HUDEP-2 (cell line): ENCODE measurements around the gene MSI2.

ENCODE experiments used
- DNase-seq, 76 experiments: peaks; one replicate each; lab custom pipeline; 2025; ENCODE audit not compliant: unreplicated experiment in 76 of 76; lab: John Stamatoyannopoulos, UW

MSI2 gene

DNA sequence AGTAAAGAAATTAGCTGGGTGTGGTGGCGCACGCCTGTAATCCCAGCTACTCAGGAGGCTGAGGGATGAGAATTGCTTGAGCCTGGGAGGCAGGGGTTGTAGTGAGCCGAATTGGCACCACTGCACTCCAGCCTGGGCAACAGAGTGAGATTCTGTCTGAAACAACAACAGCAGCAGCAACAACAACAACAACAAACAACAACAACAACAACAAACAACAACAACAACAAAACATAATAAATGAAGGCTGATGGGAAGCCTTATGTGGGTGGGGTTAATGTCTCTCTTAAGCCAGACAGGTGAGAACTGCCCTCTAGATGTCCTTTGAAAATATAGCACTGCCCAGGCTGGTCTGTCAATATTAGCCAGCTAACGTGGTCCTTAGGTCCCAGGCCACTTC lies 107.3 kb downstream of the MSI2 start:
- DNase-seq, result no peak

DNA sequence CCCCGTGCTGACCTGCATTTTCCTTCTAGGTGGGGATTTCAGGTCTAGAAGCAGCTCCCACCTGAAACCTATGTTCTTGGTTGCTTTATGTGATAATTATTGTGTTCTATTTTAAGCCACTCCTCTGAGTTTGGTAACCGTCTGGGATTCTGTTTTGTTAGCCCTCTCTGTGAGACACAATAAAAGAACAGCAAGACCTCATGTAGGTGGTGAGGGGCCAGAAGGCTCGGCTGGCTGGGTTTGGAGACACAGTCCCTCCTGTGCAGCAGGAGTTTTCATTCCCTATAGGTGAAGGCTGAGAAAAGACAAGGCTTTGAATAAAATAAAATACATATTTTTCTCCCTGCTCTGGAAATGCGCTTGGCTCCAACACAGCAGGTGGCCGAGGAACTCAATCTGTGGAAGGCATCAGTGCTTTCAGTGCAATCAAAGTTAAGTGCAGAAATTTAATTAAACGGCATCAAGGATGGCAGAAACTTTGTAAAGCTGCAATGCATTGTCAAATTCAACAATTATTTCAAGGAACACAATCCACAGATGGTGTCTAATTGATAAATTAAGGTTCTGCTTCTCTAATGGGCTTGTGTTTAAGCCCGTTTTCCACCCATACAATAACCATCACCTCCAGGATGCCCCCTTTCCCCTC lies 107.8 kb downstream of the MSI2 start:
- DNase-seq, result no peak

GRCh38 chr17:57365420-57365819 lies 109.1 kb downstream of the MSI2 start:
- DNase-seq, result peak in 36 of 76 experiments; percentile 6 to 69 (median 26)

DNA sequence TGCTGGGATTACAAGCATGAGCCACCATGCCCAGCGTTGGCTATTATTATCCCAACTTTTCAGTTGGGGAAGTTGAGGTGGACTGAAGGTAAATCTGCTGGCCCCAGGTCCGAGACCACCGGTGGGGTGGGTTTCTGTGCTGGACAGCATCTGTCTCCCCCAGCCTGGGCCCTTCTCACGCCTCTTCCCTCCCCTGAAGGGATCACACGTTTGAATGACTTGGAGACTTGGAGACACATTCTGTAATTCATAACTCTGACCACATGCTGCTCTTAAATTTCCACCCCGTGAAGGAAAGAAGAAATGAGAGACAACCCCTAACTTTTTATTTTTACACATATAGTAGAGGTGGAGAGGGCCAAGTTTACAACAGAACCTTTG lies 109.8 kb downstream of the MSI2 start:
- no peak for DNase-seq

DNA sequence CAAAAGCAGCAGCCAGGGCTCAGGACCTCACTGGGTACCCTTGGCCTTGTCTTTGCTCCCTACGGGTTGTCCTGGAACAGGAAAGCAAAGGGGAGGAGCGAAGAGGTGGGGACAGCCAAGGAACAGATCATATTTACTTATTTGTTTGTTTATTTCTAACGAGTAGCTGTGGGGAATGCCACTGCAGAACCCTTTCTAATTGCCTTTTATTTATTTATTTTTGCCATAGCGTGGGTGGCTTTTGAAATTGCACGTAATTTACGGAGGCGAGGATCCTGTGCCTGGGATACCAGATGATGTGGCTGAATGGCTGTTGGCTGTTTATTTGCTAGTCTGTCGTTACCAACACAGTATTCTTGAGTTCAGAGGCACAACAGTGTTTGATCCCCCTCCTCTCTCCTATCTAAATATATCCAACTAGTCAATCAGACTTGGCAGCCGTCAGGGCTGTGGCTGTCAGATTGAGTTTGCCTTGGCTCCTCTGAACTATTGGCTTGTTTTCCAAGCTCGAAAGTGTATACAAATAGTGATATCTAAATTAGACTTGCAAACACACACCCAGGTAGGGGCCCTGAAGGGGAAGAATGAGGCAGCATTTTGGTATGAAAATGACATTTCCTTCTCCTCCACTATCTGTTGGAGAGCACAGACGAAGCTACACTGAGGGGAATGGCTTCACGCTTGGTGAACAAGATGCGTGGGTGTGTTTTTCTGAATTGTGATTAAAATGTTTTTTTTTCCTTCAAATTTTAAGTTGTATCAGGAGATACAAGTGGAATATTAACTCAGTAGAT lies 110.4 kb downstream of the MSI2 start:
- DNase-seq, result peak in 10 of 76 experiments; percentile 6 to 63 (median 16)

- DNase-seq, result no peak
Observed at GRCh38 chr17:57368637-57369336, 112.5 kb downstream of the MSI2 start.

- no peak for DNase-seq
Observed at GRCh38 chr17:57369509-57369945, 113.2 kb downstream of the MSI2 start.

DNA sequence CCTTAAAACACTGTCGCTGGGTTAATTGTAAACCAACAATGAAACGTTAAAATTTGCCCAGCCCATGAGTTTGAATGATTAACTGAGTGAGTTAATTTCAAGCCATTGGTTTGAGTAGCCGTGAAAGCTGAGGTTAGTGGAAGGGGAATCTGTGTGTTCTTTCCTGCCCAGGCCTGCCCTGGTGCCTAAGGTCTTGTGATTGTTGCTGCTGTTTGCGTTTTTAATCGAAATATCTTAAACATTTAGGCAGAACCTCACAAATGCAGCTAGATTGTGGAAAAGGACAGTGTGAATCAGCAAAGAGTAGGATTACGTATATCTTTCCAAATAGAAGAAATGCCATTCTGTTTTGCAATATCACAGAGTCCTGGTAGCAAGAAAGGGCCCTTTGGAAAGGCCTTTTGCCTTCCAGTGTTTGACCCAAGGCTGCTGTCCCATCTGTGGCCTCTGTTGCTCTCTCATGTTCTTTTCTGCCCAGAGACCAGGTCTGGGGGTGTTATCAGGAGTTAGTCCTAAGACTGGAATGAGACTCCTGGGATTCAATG lies 113.8 kb downstream of the MSI2 start:
- DNase-seq, result no peak

DNA sequence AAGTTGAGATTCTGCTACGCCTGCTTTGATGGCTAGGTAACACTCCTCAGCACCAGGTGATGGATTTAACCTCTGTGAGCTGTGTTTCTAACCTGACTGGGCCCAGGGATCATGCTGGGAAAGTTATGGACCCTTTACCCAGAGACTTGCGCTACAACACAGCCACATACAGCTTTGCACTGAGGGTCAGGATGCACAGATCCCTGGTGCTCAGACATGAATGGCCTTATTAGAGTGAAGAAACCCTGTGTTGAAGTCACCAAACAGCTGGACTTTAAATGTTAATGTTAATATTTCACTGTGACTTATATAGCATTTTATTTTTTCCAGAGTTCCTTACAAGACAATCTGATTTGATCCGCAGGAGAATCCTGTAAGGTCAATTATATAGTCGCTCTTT lies 114.3 kb downstream of the MSI2 start:
- no peak for DNase-seq

DNA sequence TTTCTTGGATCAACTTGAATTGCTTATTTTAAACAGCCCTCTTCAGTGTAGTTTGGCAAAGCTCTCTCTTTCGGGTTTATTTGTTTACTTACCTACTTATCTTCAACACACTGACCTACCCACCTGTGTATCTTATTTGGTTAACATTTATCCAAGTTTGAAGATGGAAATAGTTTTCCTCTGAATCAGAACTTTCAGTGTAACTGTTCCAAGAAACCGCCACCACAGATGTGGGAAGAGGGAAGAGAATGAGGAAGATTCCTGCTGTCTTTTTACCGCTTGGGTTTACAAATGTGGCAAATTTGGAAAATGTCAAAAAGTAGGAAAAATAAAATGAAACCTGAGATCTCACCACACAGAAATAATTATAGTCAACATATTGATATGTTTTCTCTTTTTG lies 115.8 kb downstream of the MSI2 start:
- no peak for DNase-seq

DNA sequence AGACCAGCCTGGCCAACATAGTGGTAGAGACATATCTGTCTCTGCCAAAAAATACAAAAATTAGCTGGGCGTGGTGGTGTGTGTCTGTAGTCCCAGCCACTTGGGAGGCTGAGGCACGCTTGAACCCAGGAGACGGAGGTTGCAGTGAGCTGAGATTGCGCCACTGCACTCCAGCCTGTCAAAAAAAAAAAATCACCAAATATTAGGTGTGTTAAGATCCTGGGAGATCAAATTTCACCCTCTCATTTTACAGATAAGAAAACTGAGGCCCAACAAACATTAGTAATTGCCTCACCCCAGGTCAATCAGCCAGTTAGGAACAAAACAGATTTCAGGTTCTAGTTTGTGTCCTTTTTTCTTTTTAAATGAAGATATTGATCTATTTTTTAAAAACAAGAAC lies 116.7 kb downstream of the MSI2 start:
- DNase-seq, result no peak

DNA sequence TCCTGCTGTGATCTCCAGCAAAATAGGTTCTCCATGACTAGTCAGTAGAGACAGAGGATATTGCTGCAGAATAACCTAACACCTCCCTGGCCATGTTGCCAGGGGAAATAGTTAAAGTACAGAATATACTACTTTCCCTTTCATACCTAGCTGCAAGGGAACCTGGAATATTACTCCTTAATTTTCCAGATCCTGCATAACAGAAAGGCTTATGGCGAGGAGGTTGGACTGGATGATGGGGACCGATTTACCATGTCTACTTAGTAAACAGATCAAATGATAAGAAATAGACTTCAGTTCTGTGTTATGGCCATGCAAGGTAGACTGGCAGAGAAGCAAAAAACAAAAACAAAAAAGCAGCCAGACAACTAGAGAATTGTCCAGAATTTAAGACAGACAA lies 117.4 kb downstream of the MSI2 start:
- no peak for DNase-seq

DNA sequence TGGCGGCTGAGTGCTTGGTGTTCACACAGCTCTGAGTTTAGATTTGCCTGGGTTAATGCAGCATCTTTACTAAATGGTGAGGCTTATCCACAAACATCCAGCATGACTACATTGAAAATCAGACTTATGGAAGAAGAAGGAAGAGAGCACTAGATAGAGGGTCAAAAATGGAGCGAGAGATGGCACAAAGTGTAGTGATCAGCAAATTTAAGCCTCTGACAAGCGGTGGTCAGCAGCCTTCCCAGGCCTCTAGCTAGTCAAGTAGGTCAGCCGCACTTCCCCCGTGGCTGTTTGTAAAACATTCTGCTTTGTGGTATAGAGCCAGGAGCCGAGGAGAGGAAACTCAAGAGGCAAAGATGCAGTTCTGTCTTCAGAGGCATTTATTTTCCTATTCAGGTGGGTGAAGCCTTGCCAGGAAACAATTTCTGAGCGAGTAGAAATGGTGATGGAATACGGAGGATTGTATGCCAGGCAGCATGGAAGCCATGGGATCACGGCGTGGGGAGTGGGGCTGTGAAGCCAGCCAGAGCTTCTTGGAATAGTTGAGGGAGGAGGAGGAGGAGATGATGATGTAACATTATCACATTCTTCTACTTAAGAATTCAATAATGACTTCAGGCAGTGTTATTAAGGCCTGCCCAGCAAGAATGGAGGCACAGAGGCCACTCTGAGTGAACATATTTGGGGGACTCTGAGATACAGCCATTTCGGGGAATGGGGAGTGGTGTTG lies 118.9 kb downstream of the MSI2 start:
- DNase-seq, result no peak

DNA sequence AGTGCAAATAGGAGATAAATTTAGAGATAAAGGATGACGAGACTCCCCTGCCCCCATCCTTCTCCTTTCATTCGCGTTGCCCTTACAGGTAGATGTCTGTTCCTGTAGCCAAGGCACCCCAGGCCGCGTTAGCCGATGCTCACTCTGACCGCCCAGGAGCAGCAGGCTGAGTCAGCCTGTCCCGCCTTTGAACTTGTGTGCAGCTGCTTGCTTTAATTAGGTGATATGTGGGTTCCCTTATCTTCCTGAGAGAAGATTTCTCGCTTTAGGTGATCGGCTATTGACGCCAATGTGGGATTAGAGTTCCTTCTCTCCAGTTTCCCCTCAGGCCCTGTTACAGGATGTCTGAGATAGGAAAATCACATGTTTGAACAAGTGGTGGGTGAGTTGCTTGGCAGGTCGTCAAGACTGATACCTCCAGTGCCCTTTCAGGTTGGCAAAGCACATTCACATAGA lies 119.5 kb downstream of the MSI2 start:
- no peak for DNase-seq

DNA sequence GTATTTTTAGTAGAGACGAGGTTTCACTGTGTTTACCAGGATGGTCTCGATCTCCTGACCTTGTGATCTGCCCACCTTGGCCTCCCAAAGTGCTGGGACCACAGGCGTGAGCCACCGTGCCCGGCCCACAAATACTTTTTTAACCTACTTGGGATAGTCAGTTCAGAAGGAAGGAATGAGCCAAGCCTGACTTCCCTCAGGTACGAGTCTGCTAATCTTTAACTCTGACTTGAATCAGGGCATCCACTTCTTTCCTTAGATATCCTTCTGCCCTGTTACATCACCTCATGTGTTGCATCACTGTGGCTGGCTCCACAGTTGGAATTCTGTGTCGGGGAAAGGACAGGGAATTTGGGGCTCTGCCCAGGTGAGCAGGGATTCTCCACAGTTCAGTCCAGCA lies 120.8 kb downstream of the MSI2 start:
- no peak for DNase-seq

- DNase-seq, result peak in 58 of 76 experiments; percentile 16 to 93 (median 43)
Observed at GRCh38 chr17:57379237-57379894, 123.0 kb downstream of the MSI2 start.

- peak in 3 of 76 experiments; percentile 14 to 42 (median 22) for DNase-seq
Observed at GRCh38 chr17:57379895-57380434, 123.6 kb downstream of the MSI2 start.

GRCh38 chr17:57381498-57381897 lies 125.2 kb downstream of the MSI2 start:
- DNase-seq, result no peak

GRCh38 chr17:57384219-57384618 lies 127.9 kb downstream of the MSI2 start:
- DNase-seq, result no peak

DNA sequence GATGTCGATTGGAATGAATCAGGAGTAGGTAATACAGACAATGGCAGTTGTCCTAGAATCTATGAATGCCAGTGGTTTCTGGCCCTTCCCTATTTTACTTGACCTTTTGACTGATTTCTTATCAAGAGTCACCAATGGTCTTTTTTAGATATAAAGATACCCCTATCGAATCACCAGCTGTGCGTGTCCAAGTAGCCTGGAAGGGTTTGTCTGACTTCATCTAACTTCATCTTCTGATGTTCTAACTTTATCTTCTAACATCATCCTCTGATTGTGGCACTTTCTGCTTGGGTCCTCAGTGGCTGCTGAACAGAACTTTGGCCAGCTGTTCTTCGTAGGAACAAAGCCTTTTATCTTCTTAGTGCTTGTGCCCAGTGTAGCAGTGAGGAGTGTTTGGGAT lies 129.7 kb downstream of the MSI2 start:
- peak in 7 of 76 experiments; percentile 4 to 41 (median 10) for DNase-seq
